IMR-90 (cell line): ENCODE results near the gene NDUFAF2. TPM values are rescaled to one million over a fixed set of nuclear protein-coding genes. Genes with fewer than 3 reads are reported as not detected.

Experiments used
- ATAC-seq: fragments of 200-7000 bp; cut with Tn5 transposase; 2 replicates; pipeline ENCODE4 v1.9.1; 2020; ENCODE audit warnings: low read depth, mild to moderate bottlenecking, moderate library complexity
- BruUV-seq: library from RNA; stranded (reverse); fragments of 400-500 nt; replicated peaks from 2 replicates; lab custom pipeline; 2021; lab: Mats Ljungman, UMichigan
- CTCF ChIA-PET: fragments of 300-600 bp; formaldehyde crosslinking; extraction: SDS; loops from one replicate; lab custom pipeline; 2021; ENCODE audit warnings: antibody characterized with exemption; lab: Yijun Ruan, JAX
- POLR2A ChIA-PET: fragments of 300-600 bp; sonication (Branson Sonifier 250); formaldehyde crosslinking; loops from one replicate; lab custom pipeline; 2022; ENCODE audit warnings: antibody characterized with exemption; ENCODE audit not compliant: unreplicated experiment; lab: Charles Lee
- DNase-seq: peaks from one replicate; pipeline ENCODE4 v3.0.0; 2013
- H2AFZ ChIP-seq: replicated peaks from 2 replicates; pipeline ENCODE3; 2013; ENCODE audit warnings: low read length, mild to moderate bottlenecking; ENCODE audit not compliant: poor library complexity
- H2AK5ac ChIP-seq: 2 replicates; pipeline ENCODE4 v1.6.1; 2013; ENCODE audit warnings: low read depth, low read length, inconsistent platforms
- H2AK9ac ChIP-seq: replicated peaks from 2 replicates; pipeline ENCODE3; 2013; ENCODE audit warnings: mild to moderate bottlenecking, low read depth, low read length, moderate library complexity; ENCODE audit not compliant: poor library complexity
- H2BK120ac ChIP-seq: 2 replicates; pipeline ENCODE4 v1.6.1; 2013; ENCODE audit warnings: low read depth, low read length, inconsistent platforms
- H2BK15ac ChIP-seq: 3 replicates; pipeline ENCODE4 v1.6.1; 2013; ENCODE audit warnings: low read depth, low read length, inconsistent platforms
- H2BK20ac ChIP-seq: 2 replicates; pipeline ENCODE4 v1.6.1; 2013; ENCODE audit warnings: low read depth, mild to moderate bottlenecking, inconsistent platforms, low read length, moderate library complexity
- H2BK5ac ChIP-seq: 2 replicates; pipeline ENCODE4 v1.6.1; 2013; ENCODE audit warnings: mild to moderate bottlenecking, low read depth, low read length, inconsistent platforms; ENCODE audit not compliant: poor library complexity, severe bottlenecking
- H3K14ac ChIP-seq: replicated peaks from 2 replicates; pipeline ENCODE4 v1.6.1; 2013; ENCODE audit warnings: low read depth, low read length, inconsistent platforms
- H3K18ac ChIP-seq: 2 replicates; pipeline ENCODE4 v1.6.1; 2013; ENCODE audit warnings: low read depth, low read length, control low read depth
- H3K23ac ChIP-seq: 2 replicates; pipeline ENCODE4 v1.6.1; 2013; ENCODE audit warnings: low read depth, low read length, inconsistent platforms
- H3K27ac ChIP-seq: 2 replicates; pipeline ENCODE4 v1.5.1; 2013; ENCODE audit warnings: mild to moderate bottlenecking, control low read depth, low read length; ENCODE audit not compliant: insufficient read depth
- H3K27me3 ChIP-seq: 2 replicates; pipeline ENCODE4 v1.6.1; 2013; ENCODE audit warnings: low read length; ENCODE audit not compliant: control insufficient read depth, insufficient read depth
- H3K36me3 ChIP-seq: 2 replicates; pipeline ENCODE4 v1.6.1; 2013; ENCODE audit warnings: low read length, mixed read lengths; ENCODE audit not compliant: control insufficient read depth, insufficient read depth
- H3K4ac ChIP-seq: 2 replicates; pipeline ENCODE4 v1.6.1; 2013; ENCODE audit warnings: low read depth, low read length, inconsistent platforms
- H3K4me1 ChIP-seq: 2 replicates; pipeline ENCODE4 v1.6.1; 2013; ENCODE audit warnings: low read length, mixed read lengths; ENCODE audit not compliant: control insufficient read depth, insufficient read depth
- H3K4me2 ChIP-seq: 2 replicates; pipeline ENCODE4 v1.6.1; 2013; ENCODE audit warnings: low read depth, mild to moderate bottlenecking, control low read depth, low read length, moderate library complexity
- H3K4me3 ChIP-seq: 2 replicates; pipeline ENCODE4 v1.5.1; 2013; ENCODE audit warnings: low read depth, mild to moderate bottlenecking, control low read depth, low read length, moderate library complexity; ENCODE audit not compliant: insufficient read depth
- H3K56ac ChIP-seq: 2 replicates; pipeline ENCODE4 v1.6.1; 2013; ENCODE audit warnings: low read length, inconsistent platforms; ENCODE audit not compliant: insufficient read depth; ENCODE audit errors: extremely low read depth
- H3K79me1 ChIP-seq, 2 experiments: 2 replicates each; pipeline ENCODE4 v1.6.1; 2013; ENCODE audit warnings: low read length in 2 of 2, inconsistent platforms in 1 of 2, low read depth in 1 of 2
- H3K9ac ChIP-seq: 2 replicates; pipeline ENCODE4 v1.6.1; 2013; ENCODE audit warnings: low read depth, low read length, control low read depth
- H3K9me1 ChIP-seq: 2 replicates; pipeline ENCODE4 v1.6.1; 2013; ENCODE audit warnings: low read length, inconsistent platforms; ENCODE audit not compliant: insufficient read depth
- H3K9me3 ChIP-seq: 2 replicates; pipeline ENCODE4 v1.6.1; 2013; ENCODE audit warnings: low read length; ENCODE audit not compliant: control insufficient read depth, insufficient read depth
- H4K20me1 ChIP-seq: 2 replicates; pipeline ENCODE4 v1.6.1; 2013; ENCODE audit warnings: low read length, inconsistent platforms; ENCODE audit not compliant: insufficient read depth
- H4K5ac ChIP-seq: 2 replicates; pipeline ENCODE4 v1.6.1; 2013; ENCODE audit warnings: mild to moderate bottlenecking, low read depth, low read length, control low read depth
- H4K8ac ChIP-seq, 2 experiments: 2 replicates each; pipeline ENCODE4 v1.6.1; 2013; ENCODE audit warnings: low read depth in 2 of 2, low read length in 2 of 2, control low read depth in 1 of 2, inconsistent platforms in 1 of 2
- H4K91ac ChIP-seq: 2 replicates; pipeline ENCODE4 v1.6.1; 2013; ENCODE audit warnings: low read depth, low read length, inconsistent platforms; ENCODE audit not compliant: insufficient read depth
- BHLHE40 ChIP-seq: fragments of 150-350 bp; IDR thresholded peaks from 2 replicates; pipeline ENCODE4 v1.6.1; 2016; ENCODE audit warnings: mild to moderate bottlenecking, low read depth, low read length
- CEBPB ChIP-seq: IDR thresholded peaks from 2 replicates; pipeline ENCODE4 v1.6.1; 2012; ENCODE audit warnings: low read depth, low read length, improper control_type of control experiment
- RCOR1 ChIP-seq: IDR thresholded peaks from 2 replicates; pipeline ENCODE4 v1.6.1; 2012; ENCODE audit warnings: mild to moderate bottlenecking, low read length, improper control_type of control experiment; ENCODE audit not compliant: insufficient replicate concordance
- RFX5 ChIP-seq: IDR thresholded peaks from 2 replicates; pipeline ENCODE4 v1.8.0; 2012; ENCODE audit warnings: low read depth, mild to moderate bottlenecking, low read length, moderate library complexity
- SMC3 ChIP-seq: fragments of 150-350 bp; IDR thresholded peaks from 2 replicates; pipeline ENCODE4 v1.6.1; 2016; ENCODE audit warnings: low read depth, mild to moderate bottlenecking, antibody characterized with exemption, low read length, moderate library complexity
- WGBS, 2 experiments: methylation state at CpG; one replicate each; pipeline versions ENCODE4 v1.1.5 to v1.1.7; 2013; ENCODE audit warnings: missing lambda C conversion rate in 2 of 2; ENCODE audit not compliant: insufficient read length in 1 of 2; ENCODE audit errors: extremely low coverage in 2 of 2; 5-methylcytosine and 5-hydroxymethylcytosine counted together
- dilution Hi-C: fragments of 300-500 bp; cut with HindIII; formaldehyde crosslinking; loops from one replicate; pipeline ENCODE4 v1.14.3; 2018; ENCODE audit warnings: low sequenced_read_pairs; ENCODE audit not compliant: unreplicated experiment
- in situ Hi-C: fragments of 300-500 bp; cut with MboI; formaldehyde crosslinking; loops from 3 replicates; pipeline ENCODE4 v1.14.3; 2019; ENCODE audit warnings: low sequenced_read_pairs, inconsistent platforms, mixed read lengths
- intact Hi-C: fragments of 100-400 bp; cut with micrococcal nuclease; formaldehyde crosslinking; loops from 2 replicates; pipeline ENCODE4 v1.10.0; 2022
- polyA plus RNA-seq, 3 experiments: library from polyadenylated mRNA; depleted of rRNA; stranded (reverse); fragments of >200 nt; gene quantifications; 2 replicates each; pipeline ENCODE4 v1.2.3, GENCODE V29; 2012; ENCODE audit warnings: low replicate concordance in 1 of 3
- total RNA-seq: library from RNA; depleted of rRNA; stranded (reverse); fragments of >200 nt; gene quantifications from 2 replicates; pipeline ENCODE4 v1.2.3, GENCODE V29; 2012
- TF ChIP-seq, protein P1 (sequence below): fragments of 150-350 bp; IDR thresholded peaks from 2 replicates; pipeline ENCODE4 v1.6.1; 2017; ENCODE audit warnings: mild to moderate bottlenecking, antibody characterized with exemption, low read length, low read depth

NDUFAF2 gene
- total and polyA plus RNA-seq, 2 of the 4 experiments (the other 2 are of a cell fraction): 11.8 to 24.7 TPM

- Histone ChIP-seq H3K79me1 (peaks cover 22 to 50% of the 10 kb centered on the region in 2 experiments), H4K8ac (no peak overlapping the region), H2BK5ac (no peak overlapping the region), H3K27ac (no peak overlapping the region), H3K14ac (no peak overlapping the region), H4K91ac (no peak overlapping the region), H2AFZ (no peak overlapping the region), H3K4me1 (peaks cover 5% of the 10 kb centered on the region), H3K9me1 (peaks cover 4% of the 10 kb centered on the region; the same call in 1 of the 2 replicates), H2BK15ac (no peak overlapping the region), H2BK20ac (no peak overlapping the region), H2BK120ac (no peak overlapping the region), H2AK5ac (no peak overlapping the region), H3K56ac (no peak overlapping the region), H3K23ac (no peak overlapping the region), H3K36me3 (peaks cover 12% of the 10 kb centered on the region), H2AK9ac (no peak overlapping the region), H3K4me3 (no peak overlapping the region), H3K27me3 (no peaks in the 10 kb centered on the region), H3K9me3 (no peaks in the 10 kb centered on the region), H3K4me2 (no peak overlapping the region), H3K4ac (no peak overlapping the region), H4K5ac (no peak overlapping the region), H3K9ac (no peak overlapping the region), H4K20me1 (no peaks in the 10 kb centered on the region; the same call in 1 of the 2 replicates), H3K18ac (no peak overlapping the region)
- no TSS peak for BruUV-seq
- in situ Hi-C loops: loop anchor here (5.0 to 25.0 kb wide), 2 partner anchors 167 to 473 kb away; no protein-coding TSS in a partner anchor
- ATAC-seq (no peak), DNase-seq (no peak)
- ChIA-PET CTCF (no interaction called here), POLR2A (no interaction called here)
- dilution Hi-C loops: no loop called here
- no peak for TF ChIP-seq SMC3
- no peak for TF ChIP-seq RCOR1
- TF ChIP-seq CEBPB: no peak
- TF ChIP-seq BHLHE40: no peak
- TF ChIP-seq, protein P1, sequence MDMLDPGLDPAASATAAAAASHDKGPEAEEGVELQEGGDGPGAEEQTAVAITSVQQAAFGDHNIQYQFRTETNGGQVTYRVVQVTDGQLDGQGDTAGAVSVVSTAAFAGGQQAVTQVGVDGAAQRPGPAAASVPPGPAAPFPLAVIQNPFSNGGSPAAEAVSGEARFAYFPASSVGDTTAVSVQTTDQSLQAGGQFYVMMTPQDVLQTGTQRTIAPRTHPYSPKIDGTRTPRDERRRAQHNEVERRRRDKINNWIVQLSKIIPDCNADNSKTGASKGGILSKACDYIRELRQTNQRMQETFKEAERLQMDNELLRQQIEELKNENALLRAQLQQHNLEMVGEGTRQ: no peak
- TF ChIP-seq RFX5: no peak
- WGBS, 2 experiments: 94% methylated on average over 3 of the region's 3 CpGs; no CpG with 5 or more reads in 1 of the 2 experiments
- intact Hi-C loops: loop anchor here (5.0 to 10.0 kb wide), 5 partner anchors 103 to 654 kb away; no protein-coding TSS in a partner anchor
Measured at GRCh38 chr5:61160497-61160896, 215.5 kb downstream of the NDUFAF2 start.
